Peyer's patch (tissue), 4 donors: Measurements from ENCODE around the gene USP47. TPM values are rescaled to one million over a fixed set of nuclear protein-coding genes. Genes with fewer than 3 reads are reported as not detected.

Source experiments
- DNase-seq, 3 donors: peaks; one replicate each; pipeline ENCODE4 v3.0.0-alpha.2; 2017 to 2019
- H3K27ac ChIP-seq, 4 donors: fragments of 200-600 bp; sonication (generic); one replicate each; pipeline ENCODE4 v1.5.1; 2016 to 2019
- H3K27me3 ChIP-seq, 2 donors: fragments of 200-600 bp; sonication (generic); one replicate each; pipeline ENCODE4 v1.5.1; 2019
- H3K36me3 ChIP-seq, 3 donors: fragments of 200-600 bp; sonication (generic); one replicate each; pipeline ENCODE4 v1.5.1; 2016 to 2019
- H3K4me1 ChIP-seq, 4 donors: fragments of 200-600 bp; sonication (generic); one replicate each; pipeline ENCODE4 v1.5.1; 2016 to 2019
- H3K4me3 ChIP-seq, 4 donors: fragments of 200-600 bp; sonication (generic); 1 replicate in 3 of 4; 2 replicates in 1 of 4; pipeline ENCODE4 v1.5.1; 2016 to 2019; ENCODE audit warnings: mild to moderate bottlenecking in 1 of 4
- H3K9me3 ChIP-seq, 4 donors: fragments of 200-600 bp; sonication (generic); one replicate each; pipeline ENCODE4 v1.5.1; 2016 to 2019; ENCODE audit warnings: mild to moderate bottlenecking in 1 of 4
- CTCF ChIP-seq, 6 experiments: fragments of 450-650 bp in 4 of 6; fragments of 200-600 bp in 2 of 6; sonication (generic) in 1 of 6; IDR thresholded peaks; one replicate each; pipeline ENCODE4 v1.5.1; 2017 to 2019; ENCODE audit warnings: antibody characterized with exemption in 6 of 6, mild to moderate bottlenecking in 3 of 6, moderate library complexity in 1 of 6
- POLR2A ChIP-seq, 2 donors: fragments of 450-650 bp; IDR thresholded peaks; one replicate each; pipeline ENCODE4 v1.5.1; 2017; ENCODE audit warnings: antibody characterized with exemption in 2 of 2, mild to moderate bottlenecking in 2 of 2, moderate library complexity in 2 of 2
- total RNA-seq, 4 donors: library from RNA; depleted of rRNA; stranded (reverse); fragments of >200 nt; gene quantifications; one replicate each; pipeline ENCODE4 v1.1.0, GENCODE V29; 2016

USP47 gene
- total RNA-seq, 4 donors from 2014 or later, result 62.5 to 170 (median 66.4) TPM

- Histone ChIP-seq H3K4me1 (peaks cover 0 to 13% (median 3%) of the 10 kb centered on the region in 4 donors), H3K27me3 (peaks cover 0 to 17% of the 10 kb centered on the region in 2 donors), H3K9me3 (no peaks in the 10 kb centered on the region), H3K36me3 (no peaks in the 10 kb centered on the region), H3K27ac (peak overlapping the region in 2 of 4 donors; percentile 25 to 50), H3K4me3 (no peak overlapping the region)
- no peak for DNase-seq
- TF ChIP-seq POLR2A (IDR thresholded peaks at IDR 0.05) (no peak), CTCF (IDR thresholded peaks at IDR 0.05) (no peak)
Measured at GRCh38 chr11:12005061-12005460, 163.3 kb downstream of the USP47 start.

- Histone ChIP-seq H3K36me3 (no peaks in the 10 kb centered on the region), H3K4me1 (peaks cover 0 to 13% (median 3%) of the 10 kb centered on the region in 4 donors), H3K27me3 (peaks cover 0 to 17% of the 10 kb centered on the region in 2 donors), H3K4me3 (no peak overlapping the region), H3K9me3 (no peaks in the 10 kb centered on the region), H3K27ac (peak overlapping the region in 2 of 4 donors; percentile 25 to 50)
- no peak for DNase-seq
- TF ChIP-seq POLR2A (IDR thresholded peaks at IDR 0.05) (no peak), CTCF (IDR thresholded peaks at IDR 0.05) (no peak)
Measured at GRCh38 chr11:12005476-12005875, 163.7 kb downstream of the USP47 start.

- no peak for TF ChIP-seq POLR2A (IDR thresholded peaks at IDR 0.05)
- TF ChIP-seq CTCF (IDR thresholded peaks at IDR 0.05), result no peak
- no peaks in the 10 kb centered on the region for H3K36me3 ChIP-seq
- H3K4me3 ChIP-seq, result peak overlapping the region in 1 of 4 donors; percentile 63
- H3K4me1 ChIP-seq, result peaks cover 0 to 13% (median 3%) of the 10 kb centered on the region in 4 donors
- DNase-seq, result no peak
- peak overlapping the region in 3 of 4 donors; percentile 25 to 52 (median 45) for H3K27ac ChIP-seq
- no peaks in the 10 kb centered on the region for H3K9me3 ChIP-seq
- peaks cover 0 to 17% of the 10 kb centered on the region in 2 donors for H3K27me3 ChIP-seq
Measured at GRCh38 chr11:12006552-12007229, 164.9 kb downstream of the USP47 start.

GRCh38 chr11:12007230-12007593 is 165.4 kb downstream of the USP47 start:
- Histone ChIP-seq H3K4me3 (peak overlapping the region in 1 of 4 donors; percentile 63), H3K36me3 (no peaks in the 10 kb centered on the region), H3K4me1 (peaks cover 0 to 13% (median 3%) of the 10 kb centered on the region in 4 donors), H3K9me3 (no peaks in the 10 kb centered on the region), H3K27me3 (peaks cover 0 to 17% of the 10 kb centered on the region in 2 donors), H3K27ac (peak overlapping the region in 2 of 4 donors; percentile 25 to 52)
- no peak for DNase-seq
- no peak for TF ChIP-seq POLR2A (IDR thresholded peaks at IDR 0.05)
- no peak for TF ChIP-seq CTCF (IDR thresholded peaks at IDR 0.05)

GRCh38 chr11:12007769-12008737 is 166.3 kb downstream of the USP47 start, which contains the start of gene DKK3:
DKK3 (minus strand) TSS chr11:12008626; CDS start chr11:12008582, 44 bp downstream.
- H3K4me3 ChIP-seq, result peak within 1 kb of the TSS; percentile 4 to 63 (median 49)
- no peak for DNase-seq
- peaks cover 0 to 13% (median 3%) of the 10 kb centered on the region in 4 donors for H3K4me1 ChIP-seq
- TF ChIP-seq POLR2A (IDR thresholded peaks at IDR 0.05) (no peak), CTCF (IDR thresholded peaks at IDR 0.05) (no peak)
- H3K9me3 ChIP-seq, result no peaks in the 10 kb centered on the region
- peaks cover 0 to 17% of the 10 kb centered on the region in 2 donors for H3K27me3 ChIP-seq
- peak within 1 kb of the TSS in 3 of 4 donors; percentile 52 to 69 (median 66) for H3K27ac ChIP-seq
- H3K36me3 ChIP-seq, result no peaks in the 10 kb centered on the region
